K562 (cell line): ENCODE measurements around the gene NPFFR1. TPM values are rescaled to one million over a fixed set of nuclear protein-coding genes. Genes with fewer than 3 reads are reported as not detected.

Experiments
- ATAC-seq: fragments of 200-7000 bp; cut with Tn5 transposase; 3 replicates; pipeline ENCODE4 v1.9.1; 2020; ENCODE audit warnings: moderate library complexity
- BruUV-seq: library from RNA; stranded (reverse); fragments of 400-500 nt; replicated peaks from 2 replicates; lab custom pipeline; 2021; lab: Mats Ljungman, UMichigan
- CTCF ChIA-PET: fragments of 300-600 bp; formaldehyde crosslinking; extraction: SDS; loops from one replicate; lab custom pipeline; 2021; ENCODE audit warnings: low intra/inter-chr PET ratio; lab: Yijun Ruan, JAX
- POLR2A ChIA-PET: fragments of 300-600, 350-650 bp; sonication (Branson Sonifier 250); formaldehyde crosslinking; extraction: SDS; loops from one replicate; lab custom pipeline; 2021; ENCODE audit warnings: antibody characterized with exemption, inconsistent platforms; lab: Yijun Ruan, JAX
- DNase-seq, 4 experiments: peaks; one replicate each; pipeline versions ENCODE4 v3.0.0 to v3.0.0-alpha.2; 2011 to 2018; ENCODE audit warnings: low spot score in 3 of 4, mixed read lengths in 3 of 4; ENCODE audit errors: extremely low read depth in 1 of 4
- FAIRE-seq: peaks from 2 replicates; lab custom pipeline; 2011; peaks lifted over from hg19 to GRCh38; lab: Jason Lieb, UNC
- H2AFZ ChIP-seq: 2 replicates; pipeline ENCODE4 v1.6.0; 2011; ENCODE audit warnings: low read depth, low read length, control low read depth, inconsistent platforms
- H3K27ac ChIP-seq: fragments of 200-600 bp; 3 replicates; pipeline ENCODE4 v1.8.0; 2011; ENCODE audit warnings: low read depth, mild to moderate bottlenecking, control low read depth, inconsistent platforms, low read length, moderate library complexity, mixed read lengths; ENCODE audit errors: extremely low read depth
- H3K27me3 ChIP-seq, 2 experiments: fragments of 300-600 bp in 1 of 2; 2 replicates in 1 of 2; 3 replicates in 1 of 2; pipeline versions ENCODE4 v1.6.0 to v1.8.0; 2011; ENCODE audit warnings: inconsistent platforms in 2 of 2, low read length in 2 of 2, mild to moderate bottlenecking in 1 of 2, mixed read lengths in 1 of 2, moderate library complexity in 1 of 2; ENCODE audit not compliant: control insufficient read depth in 2 of 2, insufficient read depth in 2 of 2
- H3K36me3 ChIP-seq: fragments of 300-600 bp; 3 replicates; pipeline ENCODE4 v1.8.0; 2011; ENCODE audit warnings: mild to moderate bottlenecking, low read length, inconsistent platforms; ENCODE audit not compliant: control insufficient read depth, insufficient read depth
- H3K4me1 ChIP-seq, 2 experiments: fragments of 200-600 bp in 1 of 2; replicated peaks in 1 of 2; 2 replicates in 1 of 2; 3 replicates in 1 of 2; pipeline versions ENCODE4 v1.5.1 to v1.8.0; 2011; ENCODE audit warnings: inconsistent platforms in 2 of 2, low read length in 2 of 2, mild to moderate bottlenecking in 1 of 2, mixed read lengths in 1 of 2, moderate library complexity in 1 of 2; ENCODE audit not compliant: control insufficient read depth in 2 of 2, insufficient read depth in 2 of 2
- H3K4me2 ChIP-seq: 2 replicates; pipeline ENCODE4 v1.6.1; 2011; ENCODE audit warnings: low read length, control low read depth, inconsistent platforms, mixed read lengths; ENCODE audit not compliant: insufficient read depth
- H3K4me3 ChIP-seq: fragments of 200-600 bp; sonication (generic), shearing (Covaris generic); 2 replicates; pipeline ENCODE4 v1.5.1; 2016; ENCODE audit warnings: control low read depth, inconsistent platforms
- H3K79me2 ChIP-seq: fragments of 200-600 bp; 3 replicates; pipeline ENCODE4 v1.8.0; 2011; ENCODE audit warnings: low read length, inconsistent platforms; ENCODE audit not compliant: control insufficient read depth, insufficient read depth
- H3K9ac ChIP-seq, 2 experiments: 2 replicates each; pipeline versions ENCODE4 v1.6.0 to v1.6.1; 2011; ENCODE audit warnings: low read depth in 2 of 2, low read length in 2 of 2, control low read depth in 1 of 2, inconsistent platforms in 1 of 2, mild to moderate bottlenecking in 1 of 2, mixed read lengths in 1 of 2; ENCODE audit not compliant: insufficient read depth in 1 of 2
- H3K9me1 ChIP-seq: one replicate; pipeline ENCODE4 v1.6.0; 2011; ENCODE audit warnings: inconsistent platforms, mild to moderate bottlenecking, low read length, moderate library complexity; ENCODE audit not compliant: control insufficient read depth, insufficient read depth
- H3K9me3 ChIP-seq: replicated peaks from 2 replicates; pipeline ENCODE4 v1.5.1; 2011; ENCODE audit warnings: low read depth, low read length, inconsistent platforms; ENCODE audit not compliant: control insufficient read depth, insufficient read depth
- H4K20me1 ChIP-seq: replicated peaks from 2 replicates; pipeline ENCODE4 v1.6.1; 2011; ENCODE audit warnings: low read length, inconsistent platforms, mixed read lengths; ENCODE audit not compliant: control insufficient read depth, insufficient read depth
- ESRRA ChIP-seq: fragments of 450-650 bp; IDR thresholded peaks from 2 replicates; pipeline ENCODE4 v1.6.1; 2014; ENCODE audit warnings: low read depth, mild to moderate bottlenecking, moderate library complexity, borderline replicate concordance
- POLR3G ChIP-seq: IDR thresholded peaks from 2 replicates; pipeline ENCODE4 v1.6.1; 2011; ENCODE audit not compliant: insufficient read length, insufficient replicate concordance; ENCODE audit errors: extremely low read depth
- STAT6 ChIP-seq: sonication (generic); formaldehyde crosslinking; IDR thresholded peaks from 2 replicates; pipeline ENCODE4 v1.8.1; 2023; ENCODE audit warnings: mild to moderate bottlenecking, missing genetic modification reagents
- ZBTB17 ChIP-seq: fragments of 450-650 bp; formaldehyde crosslinking; IDR thresholded peaks from 2 replicates; pipeline ENCODE4 v1.4.0; 2020; ENCODE audit warnings: mild to moderate bottlenecking
- ZNF609 ChIP-seq: sonication (generic); formaldehyde crosslinking; IDR thresholded peaks from 2 replicates; pipeline ENCODE4 v1.8.1; 2023; ENCODE audit warnings: missing genetic modification reagents, mild to moderate bottlenecking, borderline replicate concordance
- WGBS: fragments of 100-300 bp; shearing (Covaris generic); methylation state at CpG from one replicate; pipeline ENCODE4 v1.1.6; 2016; ENCODE audit warnings: low coverage, mixed read lengths; ENCODE audit not compliant: insufficient coverage; ENCODE audit errors: missing lambda C conversion rate; 5-methylcytosine and 5-hydroxymethylcytosine counted together
- in situ Hi-C: fragments of 300-500 bp; cut with MboI; formaldehyde crosslinking; loops from 4 replicates; pipeline ENCODE4 v1.15.0; 2018; ENCODE audit warnings: inconsistent platforms, mixed read lengths
- intact Hi-C: fragments of 100-400 bp; cut with micrococcal nuclease; formaldehyde crosslinking; loops from 2 replicates; pipeline ENCODE4 v1.14.2; 2022
- polyA plus RNA-seq, 8 experiments: library from polyadenylated mRNA; depleted of rRNA in 4 of 8; stranded (reverse) in 5 of 8; unstranded in 3 of 8; fragments of >200 nt; fragmentation: Nextera tagmentation in 2 of 8; fragmentation: Illumina TruSeq in 1 of 8; extraction: Ambion mirVana in 2 of 8; extraction: Trizol in 1 of 8; gene quantifications; 2 replicates each; pipeline versions ENCODE4 v1.2.1 to v1.2.3, GENCODE V29; 2011 to 2014; ENCODE audit warnings: inconsistent platforms in 1 of 8, missing spikeins in 1 of 8
- total RNA-seq, 7 experiments: library from RNA; depleted of rRNA in 6 of 7; stranded (reverse); fragments of >200 nt in 6 of 7; fragmentation: Illumina TruSeq in 2 of 7; extraction: Trizol in 2 of 7; gene quantifications; 2 replicates each; pipeline versions ENCODE4 v1.2.1 to v1.2.3, GENCODE V29; 2011 to 2021; ENCODE audit warnings: low replicate concordance in 1 of 7

The NPFFR1 gene
- total and polyA plus RNA-seq, 9 of the 15 experiments (the other 6 are each of a cell fraction or from before 2014, with no cell fraction given), result under 0.01 TPM; not detected in 8

- TF ChIP-seq STAT6 (CRISPR knock-in tag) (no peak), POLR3G (no peak), ESRRA (no peak), ZBTB17 (CRISPR knock-in tag) (no peak), ZNF609 (no peak)
- no peak for DNase-seq
- in situ Hi-C loops (no loop called here), intact Hi-C loops (no loop called here)
- H2AFZ ChIP-seq, result no peak overlapping the region
- no peak overlapping the region for H3K27ac ChIP-seq
- no peaks in the 10 kb centered on the region for H3K79me2 ChIP-seq
- no peaks in the 10 kb centered on the region for H3K9me3 ChIP-seq
- no peaks in the 10 kb centered on the region for H3K9me1 ChIP-seq
- H3K4me3 ChIP-seq, result no peak overlapping the region
- ChIA-PET POLR2A (interaction anchor here (0.6 kb wide), 2 partner anchors 32 to 758 kb away, joined by 3 read pairs; no protein-coding TSS in a partner anchor), CTCF (no interaction called here)
- H3K4me1 ChIP-seq, result peaks cover 0 to 23% of the 10 kb centered on the region in 2 experiments; a peak in 3 of 5 replicates
- no peak overlapping the region for H3K4me2 ChIP-seq
- H3K9ac ChIP-seq, result no peak overlapping the region; a peak in 1 of 4 replicates
- no peaks in the 10 kb centered on the region for H3K27me3 ChIP-seq
- BruUV-seq, result no TSS peak
- 61% methylated on average over 10 of the region's 11 CpGs for WGBS
- peaks cover 25% of the 10 kb centered on the region; the same call in 1 of the 2 replicates for H4K20me1 ChIP-seq
- FAIRE-seq, result no peak
- no peak for ATAC-seq
- no peaks in the 10 kb centered on the region for H3K36me3 ChIP-seq
Observed at GRCh38 chr10:70324339-70324861, 40.6 kb upstream of the NPFFR1 start.
